EH (cell line): ENCODE measurements around the gene DSC2.
"Not testable (repeated sequence)": the region's sequence is repeated elsewhere in the genome, so short reads cannot be mapped to it uniquely, and the experiment has no call there.

Experiments
- DNase-seq: peaks from one replicate; pipeline ENCODE4 v3.0.0-alpha.2; 2015; ENCODE audit warnings: low read depth

DSC2 gene

GRCh38 chr18:31102025-31102684 lies at the start of gene DSC2:
Gene DSC2, minus strand, starts transcription at chr18:31102421. Its CDS starts 450 bp downstream, at chr18:31101971.
- DNase-seq: no peak

GRCh38 chr18:31149351-31149750 lies 47.1 kb upstream of the DSC2 start:
- no peak for DNase-seq

- DNase-seq: no peak
These were observed 46.4 kb upstream of the DSC2 start for GRCh38 chr18:31148600-31148999.

- no peak for DNase-seq
These were observed 44.6 kb upstream of the DSC2 start for GRCh38 chr18:31146809-31147208.

GRCh38 chr18:31143025-31143424 lies 40.8 kb upstream of the DSC2 start:
- DNase-seq: no peak

- no peak for DNase-seq
These were observed 36.5 kb upstream of the DSC2 start for GRCh38 chr18:31138709-31139108.

GRCh38 chr18:31134988-31135529 lies 32.8 kb upstream of the DSC2 start:
- DNase-seq: no peak

- no peak for DNase-seq
These were observed 27.3 kb upstream of the DSC2 start for GRCh38 chr18:31129398-31130115.

- DNase-seq: no peak
These were observed 23.7 kb upstream of the DSC2 start for GRCh38 chr18:31125878-31126277.

GRCh38 chr18:31123125-31123524 lies 20.9 kb upstream of the DSC2 start:
- not testable (repeated sequence) for DNase-seq

- no peak for DNase-seq
These were observed 18.4 kb upstream of the DSC2 start for GRCh38 chr18:31120594-31120993.

GRCh38 chr18:31116853-31117595 lies 14.8 kb upstream of the DSC2 start:
- DNase-seq: no peak

GRCh38 chr18:31112804-31113203 lies 10.6 kb upstream of the DSC2 start:
- no peak for DNase-seq

- DNase-seq: no peak
These were observed 3.5 kb upstream of the DSC2 start for GRCh38 chr18:31105733-31106132.

GRCh38 chr18:31104444-31104843 lies 2.2 kb upstream of the DSC2 start:
- DNase-seq: no peak

- DNase-seq: no peak
These were observed 1.2 kb upstream of the DSC2 start for GRCh38 chr18:31103423-31103822.

GRCh38 chr18:31102941-31103340 lies 720 bp upstream of the DSC2 start:
- DNase-seq: no peak

GRCh38 chr18:31101183-31102024 lies 817 bp downstream of the DSC2 start:
- no peak for DNase-seq

- no peak for DNase-seq
These were observed 1.6 kb downstream of the DSC2 start for GRCh38 chr18:31100436-31101182.

- DNase-seq: no peak
These were observed 2.6 kb downstream of the DSC2 start for GRCh38 chr18:31099450-31100230.
